T-helper 1 cell treated with Interleukin-12 subunit alpha and Interleukin-12 subunit beta and Interleukin-4 antibody, amounts not matched to agents 30 μg/mL and 1 μg/mL, for 36 hours (primary cell): ENCODE measurements around the gene PASK.

Experiments
- H3K27ac Mint-ChIP-seq: one replicate; pipeline ENCODE4 v1.8.0; 2021; ENCODE audit warnings: mild to moderate bottlenecking, mixed read lengths
- H3K27me3 Mint-ChIP-seq: one replicate; pipeline ENCODE4 v1.8.0; 2021; ENCODE audit warnings: low read depth, mixed read lengths
- H3K36me3 Mint-ChIP-seq: one replicate; pipeline ENCODE4 v1.8.0; 2021; ENCODE audit warnings: low read depth, mixed read lengths
- H3K4me1 Mint-ChIP-seq: one replicate; pipeline ENCODE4 v1.8.0; 2021; ENCODE audit warnings: low read depth, mixed read lengths
- H3K4me3 Mint-ChIP-seq: one replicate; pipeline ENCODE4 v1.8.0; 2021; ENCODE audit warnings: mild to moderate bottlenecking, moderate library complexity, mixed read lengths
- H3K9me3 Mint-ChIP-seq: one replicate; pipeline ENCODE4 v1.8.0; 2021; ENCODE audit warnings: mixed read lengths

Gene PASK

GRCh38 chr2:241072151-241072550 is 77.1 kb downstream of the PASK start:
- Mint-ChIP-seq H3K4me1 (no peaks in the 10 kb centered on the region), H3K9me3 (no peaks in the 10 kb centered on the region), H3K27me3 (no peaks in the 10 kb centered on the region), H3K36me3 (peaks cover 8% of the 10 kb centered on the region), H3K27ac (no peak overlapping the region), H3K4me3 (no peak overlapping the region)

- Mint-ChIP-seq H3K27me3 (no peaks in the 10 kb centered on the region), H3K9me3 (no peaks in the 10 kb centered on the region), H3K36me3 (peaks cover 8% of the 10 kb centered on the region), H3K27ac (no peak overlapping the region), H3K4me3 (no peak overlapping the region), H3K4me1 (no peaks in the 10 kb centered on the region)
Observed at GRCh38 chr2:241071677-241072111, 77.6 kb downstream of the PASK start.

- H3K27ac Mint-ChIP-seq = no peak overlapping the region
Observed at GRCh38 chr2:241070811-241071676, 78.2 kb downstream of the PASK start.

GRCh38 chr2:241070361-241070760 is 78.9 kb downstream of the PASK start:
- H3K4me3 Mint-ChIP-seq = no peak overlapping the region
- H3K27me3 Mint-ChIP-seq = no peaks in the 10 kb centered on the region
- H3K36me3 Mint-ChIP-seq = peaks cover 7% of the 10 kb centered on the region
- H3K9me3 Mint-ChIP-seq = no peaks in the 10 kb centered on the region
- no peak overlapping the region for H3K27ac Mint-ChIP-seq
- no peaks in the 10 kb centered on the region for H3K4me1 Mint-ChIP-seq

More at GRCh38 chr2:241070811-241071676, 78.2 kb downstream of the PASK start:
- Mint-ChIP-seq H3K9me3 (no peaks in the 10 kb centered on the region), H3K36me3 (peaks cover 9% of the 10 kb centered on the region), H3K4me3 (no peak overlapping the region), H3K27me3 (no peaks in the 10 kb centered on the region), H3K4me1 (no peaks in the 10 kb centered on the region)

GRCh38 chr2:241069821-241070281 is 79.4 kb downstream of the PASK start:
- no peaks in the 10 kb centered on the region for H3K27me3 Mint-ChIP-seq
- H3K36me3 Mint-ChIP-seq = peaks cover 4% of the 10 kb centered on the region
- H3K4me3 Mint-ChIP-seq = no peak overlapping the region
- H3K27ac Mint-ChIP-seq = no peak overlapping the region
- H3K9me3 Mint-ChIP-seq = no peaks in the 10 kb centered on the region
- no peaks in the 10 kb centered on the region for H3K4me1 Mint-ChIP-seq

- H3K9me3 Mint-ChIP-seq = no peaks in the 10 kb centered on the region
- H3K36me3 Mint-ChIP-seq = peaks cover 1% of the 10 kb centered on the region
- no peak overlapping the region for H3K27ac Mint-ChIP-seq
- H3K4me1 Mint-ChIP-seq = peaks cover 2% of the 10 kb centered on the region
- no peak overlapping the region for H3K4me3 Mint-ChIP-seq
- no peaks in the 10 kb centered on the region for H3K27me3 Mint-ChIP-seq
Observed at GRCh38 chr2:241068942-241069810, 80.1 kb downstream of the PASK start.

- no peak overlapping the region for H3K27ac Mint-ChIP-seq
- H3K27me3 Mint-ChIP-seq = no peaks in the 10 kb centered on the region
- peaks cover 3% of the 10 kb centered on the region for H3K4me1 Mint-ChIP-seq
- H3K36me3 Mint-ChIP-seq = peaks cover 1% of the 10 kb centered on the region
- no peak overlapping the region for H3K4me3 Mint-ChIP-seq
- H3K9me3 Mint-ChIP-seq = no peaks in the 10 kb centered on the region
Observed at GRCh38 chr2:241068136-241068941, 80.9 kb downstream of the PASK start.

- Mint-ChIP-seq H3K9me3 (no peaks in the 10 kb centered on the region), H3K27ac (no peak overlapping the region), H3K4me3 (no peak overlapping the region), H3K27me3 (no peaks in the 10 kb centered on the region), H3K4me1 (peaks cover 3% of the 10 kb centered on the region), H3K36me3 (peaks cover 1% of the 10 kb centered on the region)
Observed at GRCh38 chr2:241067501-241068135, 81.7 kb downstream of the PASK start.

- Mint-ChIP-seq H3K27ac (no peak overlapping the region), H3K4me1 (peaks cover 3% of the 10 kb centered on the region)
Observed at GRCh38 chr2:241066893-241067341, 82.4 kb downstream of the PASK start.

GRCh38 chr2:241066171-241066892 is 82.9 kb downstream of the PASK start:
- Mint-ChIP-seq H3K27ac (no peak overlapping the region), H3K36me3 (peaks cover 1% of the 10 kb centered on the region), H3K4me1 (peaks cover 3% of the 10 kb centered on the region), H3K27me3 (no peaks in the 10 kb centered on the region), H3K9me3 (no peaks in the 10 kb centered on the region), H3K4me3 (no peak overlapping the region)

More at GRCh38 chr2:241066893-241067341, 82.4 kb downstream of the PASK start:
- Mint-ChIP-seq H3K4me3 (no peak overlapping the region), H3K36me3 (peaks cover 1% of the 10 kb centered on the region), H3K9me3 (no peaks in the 10 kb centered on the region), H3K27me3 (no peaks in the 10 kb centered on the region)

GRCh38 chr2:241065355-241065803 is 83.9 kb downstream of the PASK start:
- Mint-ChIP-seq H3K4me1 (peaks cover 3% of the 10 kb centered on the region), H3K27ac (no peak overlapping the region), H3K9me3 (no peaks in the 10 kb centered on the region), H3K4me3 (no peak overlapping the region), H3K36me3 (peaks cover 1% of the 10 kb centered on the region), H3K27me3 (no peaks in the 10 kb centered on the region)

GRCh38 chr2:241064802-241065354 is 84.4 kb downstream of the PASK start:
- Mint-ChIP-seq H3K27ac (no peak overlapping the region), H3K4me1 (peaks cover 3% of the 10 kb centered on the region), H3K4me3 (no peak overlapping the region), H3K9me3 (no peaks in the 10 kb centered on the region), H3K36me3 (peaks cover 1% of the 10 kb centered on the region), H3K27me3 (no peaks in the 10 kb centered on the region)
